T-cell (primary cell): ENCODE results near the gene UTP4. TPM values are rescaled to one million over a fixed set of nuclear protein-coding genes. Genes with fewer than 3 reads are reported as not detected.

ENCODE experiments used
- ATAC-seq, 4 experiments: fragments of 200-7000 bp in 3 of 4; fragments of 150-1000 bp in 1 of 4; cut with Tn5 transposase; replicated peaks in 1 of 4; 1 replicate in 3 of 4; 2 replicates in 1 of 4; pipeline ENCODE4 v1.10.0; 2021; ENCODE audit warnings: moderate library complexity in 3 of 4, mild to moderate bottlenecking in 2 of 4, moderate number of reproducible peaks in 1 of 4
- CTCF ChIA-PET, 2 donors: fragments of 300-600 bp; sonication (Branson Sonifier 250); formaldehyde crosslinking; loops; one replicate each; lab custom pipeline; 2022; ENCODE audit warnings: antibody characterized with exemption in 2 of 2; lab: Charles Lee
- POLR2A ChIA-PET, 2 donors: fragments of 300-600 bp; sonication (Branson Sonifier 250); formaldehyde crosslinking; loops; one replicate each; lab custom pipeline; 2022; ENCODE audit warnings: antibody characterized with exemption in 2 of 2; lab: Charles Lee
- DNase-seq, 35 experiments: peaks; one replicate each; pipeline versions ENCODE4 v3.0.0 to v3.0.0-alpha.2; 2013 to 2023
- H3K27ac ChIP-seq: one replicate; pipeline ENCODE4 v1.5.1; 2013; ENCODE audit warnings: low read length
- H3K27me3 ChIP-seq, 2 experiments: replicated peaks in 1 of 2; 1 replicate in 1 of 2; 2 replicates in 1 of 2; pipeline versions ENCODE4 v1.6.1 to v1.7.0; 2013; ENCODE audit warnings: low read length in 1 of 2, mixed read lengths in 1 of 2; ENCODE audit not compliant: control insufficient read depth in 2 of 2, insufficient read depth in 2 of 2; ENCODE audit errors: extremely low read depth in 1 of 2
- H3K36me3 ChIP-seq, 2 donors: 1 replicate in 1 of 2; 2 replicates in 1 of 2; pipeline versions ENCODE4 v1.6.1 to v1.7.0; 2013; ENCODE audit warnings: low read length in 1 of 2; ENCODE audit not compliant: control insufficient read depth in 2 of 2, insufficient read depth in 1 of 2; ENCODE audit errors: extremely low read depth in 1 of 2
- H3K4me1 ChIP-seq, 2 experiments: 1 replicate in 1 of 2; 2 replicates in 1 of 2; pipeline versions ENCODE4 v1.6.1 to v1.7.0; 2013; ENCODE audit warnings: low read length in 2 of 2, mixed read lengths in 1 of 2; ENCODE audit not compliant: insufficient read depth in 2 of 2, control insufficient read depth in 1 of 2; ENCODE audit errors: extremely low read depth in 1 of 2
- H3K4me3 ChIP-seq, 2 donors: 1 replicate in 1 of 2; 2 replicates in 1 of 2; pipeline versions ENCODE4 v1.5.1 to v1.7.0; 2013; ENCODE audit warnings: mild to moderate bottlenecking in 2 of 2, low read length in 1 of 2, moderate library complexity in 1 of 2; ENCODE audit not compliant: control insufficient read depth in 1 of 2; ENCODE audit errors: extremely low read depth in 1 of 2
- H3K9me3 ChIP-seq: 2 replicates; pipeline ENCODE4 v1.7.0; 2013
- H3K27ac Mint-ChIP-seq, 2 donors: one replicate each; pipeline ENCODE4 v1.8.0; 2020 to 2021; ENCODE audit warnings: mild to moderate bottlenecking in 2 of 2, mixed read lengths in 2 of 2
- H3K27me3 Mint-ChIP-seq, 2 donors: one replicate each; pipeline ENCODE4 v1.8.0; 2021 to 2022; ENCODE audit warnings: mixed read lengths in 2 of 2
- H3K36me3 Mint-ChIP-seq: one replicate; pipeline ENCODE4 v1.8.0; 2021; ENCODE audit warnings: mixed read lengths
- H3K4me1 Mint-ChIP-seq, 3 donors: one replicate each; pipeline ENCODE4 v1.8.0; 2020 to 2022; ENCODE audit warnings: mixed read lengths in 3 of 3, mild to moderate bottlenecking in 1 of 3
- H3K4me3 Mint-ChIP-seq, 3 donors: one replicate each; pipeline ENCODE4 v1.8.0; 2020 to 2022; ENCODE audit warnings: mild to moderate bottlenecking in 3 of 3, mixed read lengths in 3 of 3, moderate library complexity in 3 of 3
- H3K9me3 Mint-ChIP-seq, 3 donors: one replicate each; pipeline ENCODE4 v1.8.0; 2020 to 2022; ENCODE audit warnings: mixed read lengths in 3 of 3
- WGBS: methylation state at CpG from one replicate; pipeline ENCODE4 v1.1.5; 2013; ENCODE audit warnings: missing lambda C conversion rate; ENCODE audit not compliant: insufficient coverage; 5-methylcytosine and 5-hydroxymethylcytosine counted together
- total RNA-seq, 35 experiments: library from RNA in 6 of 35; stranded (reverse) in 6 of 35; fragments of 120-200 nt in 1 of 35; gene quantifications; one replicate each; pipeline versions ENCODE4 v1.2.1 to v1.2.4 and lab custom pipeline; 2013 to 2026

Gene UTP4
- total RNA-seq, 5 donors from 2014 or later (not counting 1 experiment from before 2014, with no cell fraction given) = 30.3 to 42.5 (median 37.8) TPM

GRCh38 chr16:69089091-69089910 lies 43.1 kb upstream of the UTP4 start:
- ChIA-PET POLR2A (interaction anchor here in 1 of 2 donors (0.5 kb wide), 1 partner anchor 1429 kb away, joined by 3 read pairs; the partner anchor contains the start of gene ACD), CTCF (interaction anchor here in 1 of 2 donors (0.6 kb wide), 1 partner anchor 23 kb away, joined by 3 read pairs; no protein-coding TSS in a partner anchor)
- Mint-ChIP-seq H3K9me3 (no peaks in the 10 kb centered on the region), H3K36me3 (peaks cover 9% of the 10 kb centered on the region), H3K27ac (peak overlapping the region; percentile 46 to 58), H3K27me3 (no peaks in the 10 kb centered on the region), H3K4me1 (peaks cover 5 to 16% (median 9%) of the 10 kb centered on the region in 3 donors), H3K4me3 (no peak overlapping the region)
- H3K36me3 ChIP-seq = peaks cover 0 to 9% of the 10 kb centered on the region in 2 donors
- H3K27me3 ChIP-seq = no peaks in the 10 kb centered on the region
- H3K4me3 ChIP-seq = no peak overlapping the region
- H3K9me3 ChIP-seq = no peaks in the 10 kb centered on the region
- 59% methylated on average over 12 of the region's 16 CpGs for WGBS
- no peak overlapping the region for H3K27ac ChIP-seq
- ATAC-seq (peak in 3 of 4 experiments; percentile 67 to 83 (median 80)), DNase-seq (no peak)
- peaks cover 0 to 8% of the 10 kb centered on the region in 2 experiments for H3K4me1 ChIP-seq

- no peaks in the 10 kb centered on the region for H3K36me3 ChIP-seq
- WGBS = 100% methylated on average over 1 of the region's 3 CpGs
- Mint-ChIP-seq H3K36me3 (no peaks in the 10 kb centered on the region), H3K9me3 (no peaks in the 10 kb centered on the region), H3K4me1 (peaks cover 0 to 7% (median 6%) of the 10 kb centered on the region in 3 donors), H3K27me3 (no peaks in the 10 kb centered on the region), H3K4me3 (no peak overlapping the region), H3K27ac (no peak overlapping the region)
- ATAC-seq = no peak
- no peaks in the 10 kb centered on the region for H3K27me3 ChIP-seq
- no peaks in the 10 kb centered on the region for H3K9me3 ChIP-seq
- POLR2A ChIA-PET = interaction anchor here in 1 of 2 donors (0.6 kb wide), 1 partner anchor 15 kb away, joined by 3 read pairs; no protein-coding TSS in a partner anchor
- no peak overlapping the region for H3K4me3 ChIP-seq
- no peak overlapping the region for H3K27ac ChIP-seq
- CTCF ChIA-PET = no interaction called here
- no peak for DNase-seq
- H3K4me1 ChIP-seq = peaks cover 0 to 6% of the 10 kb centered on the region in 2 experiments
Measured at GRCh38 chr16:69093974-69094373, 38.5 kb upstream of the UTP4 start.

- no peak for DNase-seq
- H3K4me3 Mint-ChIP-seq = no peak overlapping the region
- H3K27me3 Mint-ChIP-seq = no peaks in the 10 kb centered on the region
- no peak for ATAC-seq
- no peak overlapping the region for H3K4me3 ChIP-seq
- H3K36me3 ChIP-seq = no peaks in the 10 kb centered on the region
- no CpG with 5 or more reads among the region's 5 CpGs for WGBS
- no peak overlapping the region for H3K27ac ChIP-seq
- no peaks in the 10 kb centered on the region for H3K27me3 ChIP-seq
- H3K4me1 ChIP-seq = peaks cover 0 to 2% of the 10 kb centered on the region in 2 experiments
- H3K9me3 ChIP-seq = no peaks in the 10 kb centered on the region
- no peak overlapping the region for H3K27ac Mint-ChIP-seq
- ChIA-PET POLR2A (no interaction called here), CTCF (no interaction called here)
- H3K4me1 Mint-ChIP-seq = peaks cover 0 to 2% (median 1%) of the 10 kb centered on the region in 3 donors
- no peaks in the 10 kb centered on the region for H3K36me3 Mint-ChIP-seq
- no peaks in the 10 kb centered on the region for H3K9me3 Mint-ChIP-seq
Measured at GRCh38 chr16:69094501-69094900, 37.9 kb upstream of the UTP4 start.

- no peaks in the 10 kb centered on the region for H3K27me3 ChIP-seq
- DNase-seq (no peak), ATAC-seq (no peak)
- CTCF ChIA-PET = no interaction called here
- no peak overlapping the region for H3K4me3 ChIP-seq
- WGBS = 91% methylated on average over 4 of the region's 6 CpGs
- H3K9me3 ChIP-seq = no peaks in the 10 kb centered on the region
- no peaks in the 10 kb centered on the region for H3K36me3 ChIP-seq
- POLR2A ChIA-PET = no interaction called here
- Mint-ChIP-seq H3K27me3 (no peaks in the 10 kb centered on the region), H3K4me1 (no peaks in the 10 kb centered on the region), H3K27ac (no peak overlapping the region), H3K36me3 (no peaks in the 10 kb centered on the region), H3K4me3 (no peak overlapping the region), H3K9me3 (no peaks in the 10 kb centered on the region)
- no peak overlapping the region for H3K27ac ChIP-seq
- no peaks in the 10 kb centered on the region for H3K4me1 ChIP-seq
Measured at GRCh38 chr16:69095193-69095592, 37.3 kb upstream of the UTP4 start.

GRCh38 chr16:69100071-69100691 lies 32.3 kb upstream of the UTP4 start:
- H3K4me1 ChIP-seq = no peaks in the 10 kb centered on the region
- H3K9me3 ChIP-seq = no peaks in the 10 kb centered on the region
- ChIA-PET CTCF (no interaction called here), POLR2A (no interaction called here)
- Mint-ChIP-seq H3K36me3 (no peaks in the 10 kb centered on the region), H3K27ac (no peak overlapping the region), H3K4me3 (no peak overlapping the region), H3K9me3 (no peaks in the 10 kb centered on the region), H3K27me3 (peaks cover 7 to 9% of the 10 kb centered on the region in 2 donors), H3K4me1 (peaks cover under 1% of the 10 kb centered on the region in 3 donors)
- H3K36me3 ChIP-seq = no peaks in the 10 kb centered on the region
- no peak overlapping the region for H3K27ac ChIP-seq
- H3K27me3 ChIP-seq = peaks cover 0 to 23% of the 10 kb centered on the region in 2 experiments
- no peak for DNase-seq
- no peak for ATAC-seq
- WGBS = 88% methylated on average over 4 of the region's 11 CpGs
- no peak overlapping the region for H3K4me3 ChIP-seq
